ENCODE data around the gene RPS6KB2. TPM values are rescaled to one million over a fixed set of nuclear protein-coding genes. Genes with fewer than 3 reads are reported as not detected.

RPS6KB2 gene
- total and polyA plus RNA-seq, 2 of the 4 experiments (the other 2 are of a cell fraction): 50.7 to 58.4 TPM

DNA sequence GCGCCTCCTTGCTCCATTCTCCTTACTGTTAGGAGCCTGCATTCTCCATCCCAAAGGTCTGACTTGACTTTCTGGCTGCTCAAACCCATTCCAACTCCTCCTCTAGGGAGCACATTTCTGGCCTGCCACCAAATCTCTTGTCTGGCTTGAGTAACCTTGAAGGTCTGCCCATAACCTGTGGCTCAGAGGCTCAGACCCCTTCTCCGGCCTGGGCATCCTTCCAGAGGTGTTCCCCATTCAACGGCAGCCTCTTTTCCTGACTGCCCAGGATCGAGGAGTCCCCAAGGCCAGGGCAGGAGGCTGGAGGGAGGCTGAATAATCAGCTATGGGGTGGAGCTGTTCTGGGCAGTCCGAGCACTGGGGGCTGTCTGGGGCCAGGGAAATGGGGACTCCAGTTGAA, 34.3 kb upstream of the RPS6KB2 start:
- 72% methylated on average over 2 of the region's 5 CpGs; no CpG with 5 or more reads in 1 of the 2 experiments for WGBS, 2 experiments (ENCODE audit: extremely low coverage in 2 of 2, insufficient read length in 1 of 2)
- in situ Hi-C loops (cut with MboI; ENCODE audit: low sequenced_read_pairs): no loop called here
- Histone ChIP-seq H2AK5ac (ENCODE audit: low read depth, low read length) (no peak overlapping the region), H3K4me1 (ENCODE audit: control insufficient read depth, insufficient read depth, low read length) (peaks cover 3% of the 10 kb centered on the region), H3K56ac (ENCODE audit: extremely low read depth, insufficient read depth, low read length) (no peak overlapping the region), H3K4ac (ENCODE audit: low read depth, low read length) (no peak overlapping the region), H3K36me3 (ENCODE audit: control insufficient read depth, insufficient read depth, low read length) (peaks cover 29% of the 10 kb centered on the region), H4K5ac (ENCODE audit: low read depth, low read length) (no peak overlapping the region), H3K9ac (ENCODE audit: low read depth, low read length) (no peak overlapping the region), H3K79me1 (ENCODE audit: low read depth in 1 of 2, low read length in 2 of 2) (peaks cover 15 to 44% of the 10 kb centered on the region in 2 experiments; a peak in 3 of 4 replicates), H2AFZ (replicated peaks; ENCODE audit: low read length, poor library complexity) (no peak overlapping the region), H2BK5ac (ENCODE audit: low read depth, low read length, poor library complexity, severe bottlenecking) (no peak overlapping the region), H3K27ac (ENCODE audit: insufficient read depth, low read length) (no peak overlapping the region), H3K27me3 (ENCODE audit: control insufficient read depth, insufficient read depth, low read length) (no peaks in the 10 kb centered on the region), H4K91ac (ENCODE audit: insufficient read depth, low read depth, low read length) (no peak overlapping the region), H3K23ac (ENCODE audit: low read depth, low read length) (no peak overlapping the region), H4K8ac (ENCODE audit: low read depth in 2 of 2, low read length in 2 of 2) (no peak overlapping the region), H2BK120ac (ENCODE audit: low read depth, low read length) (no peak overlapping the region), H3K4me2 (ENCODE audit: low read depth, low read length) (no peak overlapping the region), H3K9me1 (ENCODE audit: insufficient read depth, low read length) (no peaks in the 10 kb centered on the region; the same call in 1 of the 2 replicates), H2AK9ac (replicated peaks; ENCODE audit: low read depth, low read length, poor library complexity) (no peak overlapping the region), H3K14ac (replicated peaks; ENCODE audit: low read depth, low read length) (no peak overlapping the region), H3K18ac (ENCODE audit: low read depth, low read length) (no peak overlapping the region), H2BK20ac (ENCODE audit: low read depth, low read length) (no peak overlapping the region), H4K20me1 (ENCODE audit: insufficient read depth, low read length) (peaks cover 15% of the 10 kb centered on the region), H2BK15ac (ENCODE audit: low read depth, low read length) (no peak overlapping the region), H3K4me3 (ENCODE audit: insufficient read depth, low read depth, low read length) (no peak overlapping the region), H3K9me3 (ENCODE audit: control insufficient read depth, insufficient read depth, low read length) (no peaks in the 10 kb centered on the region)
- CTCF ChIA-PET: interaction anchor here (0.6 to 1.1 kb wide), 2 partner anchors 11 to 13 kb away, joined by 4 to 6 read pairs; no protein-coding TSS in a partner anchor
- ATAC-seq (ENCODE audit: low read depth) (no peak), DNase-seq (no peak)
- intact Hi-C loops (cut with micrococcal nuclease): no loop called here
- no TSS peak for BruUV-seq (replicated peaks)
- TF ChIP-seq NFE2L2 (IDR thresholded peaks at IDR 0.05; ENCODE audit: low read depth, low read length) (no peak), MAZ (IDR thresholded peaks at IDR 0.05; ENCODE audit: borderline replicate concordance, low read depth, low read length) (no peak), CTCF (conservative IDR thresholded peaks at IDR 0.05; ENCODE audit: low read depth, low read length) (no peak), MAFK (IDR thresholded peaks at IDR 0.05; ENCODE audit: low read depth, low read length) (no peak), CHD1 (IDR thresholded peaks at IDR 0.05; ENCODE audit: low read depth, low read length) (no peak), USF2 (IDR thresholded peaks at IDR 0.05; ENCODE audit: low read depth, low read length) (no peak), SMC3 (IDR thresholded peaks at IDR 0.05; ENCODE audit: low read depth, low read length) (no peak), BHLHE40 (IDR thresholded peaks at IDR 0.05; ENCODE audit: low read depth, low read length) (no peak), POLR2A (IDR thresholded peaks at IDR 0.05; ENCODE audit: low read depth, low read length) (no peak), FOS (IDR thresholded peaks at IDR 0.05; ENCODE audit: low read depth, low read length) (no peak), MXI1 (IDR thresholded peaks at IDR 0.05; ENCODE audit: borderline replicate concordance, low read depth, low read length) (no peak), RAD21 (IDR thresholded peaks at IDR 0.05; ENCODE audit: low read length) (no peak)
- POLR2A ChIA-PET (ENCODE audit: unreplicated experiment): no interaction called here
- dilution Hi-C loops (cut with HindIII; ENCODE audit: low sequenced_read_pairs, unreplicated experiment): no loop called here
